Activated CD8-positive, alpha-beta memory T cell treated with anti-CD3 and anti-CD28 coated beads, Interleukin-2, amount 50 U/mL, for 48 hours (primary cell): Measurements from ENCODE around the gene PZP.
"Not testable (repeated sequence)": the region's sequence is repeated elsewhere in the genome, so short reads cannot be mapped to it uniquely, and the experiment has no call there.

Experiments used
- DNase-seq: peaks from one replicate; pipeline ENCODE4 v3.0.0-alpha.2; 2020

The PZP gene

DNA sequence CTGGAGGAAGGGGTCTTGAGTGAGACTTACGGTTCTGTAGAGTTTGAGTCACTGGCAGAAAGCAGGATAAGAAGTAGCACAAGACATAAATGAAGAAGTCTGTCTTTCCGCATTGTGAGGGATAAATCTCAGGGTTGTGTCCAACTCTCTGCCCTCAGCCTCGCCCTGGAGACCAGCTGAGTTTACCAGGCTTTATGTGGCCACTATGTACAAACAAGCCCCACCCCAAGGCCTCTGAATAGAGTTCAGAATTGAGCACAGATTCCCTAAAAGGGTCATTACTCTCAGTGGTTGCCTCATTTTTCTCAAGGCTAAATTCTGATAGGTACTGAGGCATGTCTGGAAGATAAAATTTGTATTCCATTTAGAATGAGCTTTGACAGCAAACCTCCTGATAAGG lies at the start of gene PZP:
Gene PZP (minus strand): TSS at position 167 of the 400 bp plus-strand sequence. CDS start 54 bp downstream, at position 113.
- DNase-seq, result no peak

DNA sequence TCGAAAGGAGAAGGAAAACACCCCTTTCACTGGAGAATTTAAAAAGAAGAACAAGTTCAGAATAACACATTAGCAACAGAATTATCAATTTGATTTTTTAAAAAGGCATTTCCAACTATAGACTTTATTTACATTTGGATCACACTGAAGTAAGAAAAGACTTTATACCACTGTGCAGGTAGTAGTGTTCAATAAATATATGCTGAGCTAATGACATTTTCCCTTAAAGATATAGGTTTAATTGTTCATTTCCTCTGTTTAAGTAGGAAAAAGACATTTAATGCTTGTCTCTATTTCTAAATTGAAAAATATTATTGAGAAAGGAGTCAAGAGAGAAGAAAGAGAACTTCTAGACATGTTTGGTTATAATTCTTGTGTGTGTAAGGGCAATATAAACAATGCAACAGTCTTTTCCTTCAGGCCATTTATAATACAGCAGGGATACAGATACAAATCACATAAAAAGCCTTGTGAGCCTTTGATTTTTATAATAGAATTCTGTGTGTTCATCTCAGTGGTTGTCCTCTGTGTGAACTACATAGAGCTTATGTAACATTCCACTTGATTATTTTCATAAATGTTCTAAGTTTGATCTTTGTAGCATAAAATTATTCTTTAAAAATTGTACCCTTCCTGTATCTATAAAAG lies 48.7 kb upstream of the PZP start:
- no peak for DNase-seq

DNA sequence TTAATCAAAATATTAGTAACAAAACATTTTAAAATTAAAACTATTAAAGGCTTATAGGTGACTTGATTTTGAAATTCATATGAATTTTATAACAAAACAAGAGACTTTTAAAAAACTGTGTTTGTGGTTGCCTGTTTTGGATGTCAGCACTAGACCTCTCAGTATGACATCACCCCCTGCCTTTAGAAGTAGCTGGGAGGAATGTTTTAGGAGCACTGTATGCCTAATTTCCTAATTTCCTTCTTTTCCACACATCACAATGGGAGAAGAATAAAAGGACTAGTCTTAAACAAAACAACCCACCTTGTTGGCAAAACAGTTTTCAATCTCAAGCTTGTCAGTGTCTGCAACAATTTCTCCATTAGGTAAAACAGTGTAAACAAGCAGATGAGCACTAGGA lies 48.1 kb upstream of the PZP start:
- no peak for DNase-seq

DNA sequence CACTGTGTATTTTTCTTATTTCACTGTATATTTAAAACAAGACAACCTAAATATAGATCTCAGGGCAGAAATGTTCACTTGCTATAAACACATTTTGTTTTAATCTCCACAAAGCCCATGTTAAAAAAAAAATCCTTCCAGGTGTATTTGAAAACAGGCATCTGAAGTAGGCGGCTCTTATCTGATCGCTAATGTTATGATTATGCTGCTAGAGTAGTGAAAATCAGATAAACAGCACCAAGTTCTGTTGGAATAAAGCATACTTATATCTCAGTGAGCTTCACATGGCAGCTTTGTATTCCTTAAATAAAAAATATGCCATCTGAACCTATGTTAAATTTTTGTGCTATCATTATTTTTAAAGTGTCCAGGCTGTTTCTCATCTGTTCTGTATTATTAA lies 47.6 kb upstream of the PZP start:
- DNase-seq, result no peak

DNA sequence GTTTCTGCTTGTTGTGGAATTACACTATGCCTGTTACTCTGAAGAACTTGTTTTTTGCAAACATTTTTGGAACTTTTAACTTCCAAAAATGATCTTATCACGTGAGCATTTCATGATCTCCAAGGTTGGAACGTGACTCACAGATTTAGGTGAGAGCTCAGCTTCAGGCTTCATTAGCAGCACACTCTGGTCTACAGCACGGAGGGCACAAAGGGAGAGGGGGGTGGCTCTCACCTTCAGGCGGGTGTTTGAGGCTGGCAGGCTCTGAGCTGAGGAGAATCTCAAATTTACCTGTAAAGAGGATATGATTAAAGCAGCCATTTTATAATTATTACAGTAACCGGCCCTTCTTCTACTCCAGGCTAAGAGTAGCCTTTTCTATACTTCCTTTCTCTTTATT lies 45.3 kb upstream of the PZP start:
- DNase-seq, result no peak

- not testable (repeated sequence) for DNase-seq
These were observed 44.6 kb upstream of the PZP start for GRCh38 chr12:9252791-9253190.

GRCh38 chr12:9252256-9252655 lies 44.1 kb upstream of the PZP start:
- DNase-seq, result no peak

DNA sequence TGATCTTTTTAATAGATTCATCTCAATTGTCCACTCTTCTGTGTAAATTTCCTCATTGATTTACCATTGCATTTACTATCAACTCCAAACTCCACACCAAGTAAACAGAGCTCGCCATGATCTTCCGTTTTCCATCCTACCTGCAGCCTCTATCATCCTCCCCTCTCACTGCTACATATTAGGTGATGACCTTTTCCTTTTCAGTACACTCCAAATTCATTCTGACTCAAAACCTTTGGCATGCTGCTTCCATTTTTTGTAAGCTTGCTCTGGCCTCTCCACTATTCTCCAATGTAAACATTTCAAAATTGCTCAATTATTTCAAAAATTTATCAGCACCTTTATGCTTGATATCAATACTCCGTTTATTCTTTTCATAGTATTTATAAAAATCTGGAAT lies 40.2 kb upstream of the PZP start:
- DNase-seq, result no peak

- peak; percentile 74 for DNase-seq
These were observed 36.7 kb upstream of the PZP start for GRCh38 chr12:9244894-9245293.

GRCh38 chr12:9243999-9244649 lies 35.9 kb upstream of the PZP start:
- DNase-seq, result no peak

- no peak for DNase-seq
These were observed 33.1 kb upstream of the PZP start for GRCh38 chr12:9241301-9241700.

- DNase-seq, result no peak
These were observed 32.6 kb upstream of the PZP start for GRCh38 chr12:9240776-9241175.

GRCh38 chr12:9240004-9240635 lies 31.9 kb upstream of the PZP start:
- peak; percentile 65 for DNase-seq

DNA sequence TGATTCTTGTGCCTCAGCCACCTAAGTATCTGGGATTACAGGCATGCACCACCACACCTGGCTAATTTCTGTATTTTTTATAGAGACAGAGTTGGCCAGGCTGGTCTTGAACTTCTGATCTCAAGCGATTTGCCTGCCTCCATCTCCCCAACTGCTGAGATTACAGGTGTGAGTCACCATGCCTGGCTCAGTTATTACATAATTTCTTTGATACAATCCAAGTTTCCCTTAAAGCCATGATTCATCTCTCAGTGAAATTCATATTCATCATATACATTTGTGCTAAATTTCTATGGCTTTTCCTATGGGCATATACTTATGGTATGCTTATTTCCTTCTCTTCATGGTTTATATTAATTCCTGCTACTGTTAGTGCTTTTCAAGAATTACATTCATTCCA lies 29.1 kb upstream of the PZP start:
- DNase-seq, result no peak

DNA sequence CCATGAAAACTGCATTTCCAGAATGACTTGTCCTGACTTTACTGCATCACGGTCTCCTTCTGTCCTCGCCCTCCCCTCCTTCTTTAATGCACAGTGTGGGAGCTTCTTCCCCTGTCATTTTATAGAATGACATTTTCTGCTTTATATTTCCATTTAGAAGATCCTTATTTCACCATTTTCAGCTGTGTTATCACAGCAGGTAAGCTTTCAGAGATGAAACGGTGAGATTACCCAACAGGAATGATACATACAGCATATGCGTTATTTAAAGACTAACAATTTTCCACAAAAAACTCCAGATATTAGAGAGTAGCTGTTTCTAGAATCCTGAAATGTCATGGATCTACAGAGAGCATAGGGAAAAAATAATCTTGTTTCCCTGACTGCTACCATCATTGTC lies 27.3 kb upstream of the PZP start:
- DNase-seq, result no peak

GRCh38 chr12:9227950-9228349 lies 19.8 kb upstream of the PZP start:
- no peak for DNase-seq

DNA sequence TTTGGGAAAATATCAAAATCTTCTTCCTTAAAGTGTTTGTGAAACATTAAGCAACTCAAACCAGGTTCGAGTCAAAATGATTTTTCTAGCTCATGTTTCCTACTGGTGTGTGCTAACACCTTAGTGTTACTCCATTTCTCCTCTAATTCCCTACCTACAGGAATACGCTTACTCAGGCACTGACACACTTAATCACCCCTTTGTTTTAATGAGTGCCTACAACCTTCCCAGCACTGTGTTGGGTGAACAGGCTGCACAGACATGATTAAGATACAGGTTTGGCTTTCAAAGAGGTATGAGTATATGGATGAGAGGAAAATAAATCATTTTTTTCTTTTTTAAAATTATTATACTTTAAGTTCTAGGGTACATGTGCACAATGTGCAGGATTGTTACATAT lies 15.6 kb upstream of the PZP start:
- DNase-seq, result no peak

DNA sequence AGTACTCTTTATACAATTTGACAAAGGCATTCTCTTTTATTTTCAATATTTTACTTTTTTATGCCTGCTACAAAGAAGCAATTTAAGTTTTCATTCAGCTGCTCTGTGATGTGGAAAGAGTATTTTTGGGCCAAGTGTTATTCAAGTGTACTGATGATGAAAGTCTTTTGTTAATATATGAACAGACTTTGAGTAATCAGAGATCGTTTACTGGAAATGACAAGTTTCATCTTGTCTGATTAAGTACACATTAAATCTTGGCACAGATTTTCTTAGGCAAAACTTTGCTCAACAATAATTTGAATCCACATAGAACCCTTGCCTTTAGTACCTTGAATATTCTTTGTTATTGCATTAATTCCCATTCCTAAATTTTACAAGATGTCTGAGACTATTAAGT lies 13.3 kb upstream of the PZP start:
- DNase-seq, result no peak

GRCh38 chr12:9221011-9221410 lies 12.8 kb upstream of the PZP start:
- DNase-seq, result not testable (repeated sequence)

DNA sequence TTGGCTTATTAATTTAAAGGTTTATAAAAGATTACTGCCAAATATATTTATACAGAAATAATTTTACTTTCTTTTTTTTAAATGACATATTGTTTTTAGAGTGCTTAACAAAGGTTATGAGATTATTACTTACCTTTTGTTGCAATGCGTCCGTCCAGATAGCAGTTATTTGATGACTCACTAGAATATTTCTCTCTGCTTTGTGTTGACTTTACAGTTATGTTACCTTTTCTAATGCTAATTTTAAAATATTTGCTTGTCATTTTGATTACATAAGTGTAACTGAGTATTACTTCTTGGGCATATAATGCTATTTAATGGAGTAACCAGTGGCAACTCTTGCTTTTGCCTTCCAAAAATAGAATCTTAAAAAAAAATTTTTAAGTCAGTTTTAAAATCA lies 6.3 kb upstream of the PZP start:
- DNase-seq, result no peak

DNA sequence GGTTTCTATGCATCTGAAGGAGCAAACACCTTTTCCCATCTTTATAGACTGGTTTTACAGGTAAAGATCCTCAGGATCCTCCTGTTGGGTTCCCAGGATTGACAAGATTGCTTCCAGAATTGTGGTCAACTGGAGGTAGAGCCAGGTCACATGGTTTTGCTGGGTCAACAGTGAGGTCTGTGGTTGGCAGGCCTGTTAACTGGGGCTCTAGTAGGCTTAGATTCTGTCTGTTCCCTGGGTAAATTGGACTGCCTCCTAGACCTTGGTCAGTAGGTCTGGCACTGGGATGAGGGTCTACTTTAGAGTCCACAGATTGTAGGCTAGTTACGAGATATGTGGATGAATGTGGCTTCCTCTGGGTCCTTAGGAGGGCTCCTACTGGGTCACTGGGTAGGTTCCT lies 3.5 kb upstream of the PZP start:
- DNase-seq, result no peak

DNA sequence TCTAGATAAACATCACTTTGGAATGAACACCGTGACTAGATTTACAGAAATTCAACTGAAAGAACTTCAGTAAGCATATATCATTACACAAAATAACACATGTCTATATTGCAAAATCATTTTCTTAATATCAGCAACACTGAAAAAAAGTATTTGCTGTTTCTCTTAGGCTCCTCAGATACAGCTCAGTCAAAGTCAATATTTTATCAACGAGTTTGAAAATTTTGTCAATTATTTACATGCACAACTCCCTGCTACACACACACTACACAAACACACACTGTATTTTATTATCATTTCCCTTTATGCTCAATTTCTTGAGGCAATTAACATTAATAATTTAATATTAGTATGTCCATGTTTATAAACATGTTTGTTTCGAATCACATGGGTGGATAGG lies 3.8 kb downstream of the PZP start:
- DNase-seq, result no peak

DNA sequence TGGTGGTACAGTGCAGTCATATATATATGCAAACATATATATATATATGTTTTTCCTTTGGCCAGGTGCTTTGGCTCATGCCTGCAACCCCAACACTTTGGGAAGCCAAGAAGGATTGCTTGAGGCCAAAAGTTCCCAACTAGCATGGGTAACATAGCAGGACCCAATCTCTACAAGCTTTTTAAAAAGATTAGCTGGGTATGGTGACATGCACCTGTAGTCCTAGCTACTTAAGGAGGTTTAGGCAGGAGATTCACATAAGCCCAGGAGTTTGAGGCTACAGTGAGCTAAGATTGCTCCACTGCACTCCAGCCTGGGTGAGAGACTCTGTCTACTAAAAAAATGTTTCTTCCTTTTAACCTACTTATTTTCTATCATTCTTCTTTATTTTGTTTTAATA lies 10.2 kb downstream of the PZP start:
- DNase-seq, result no peak

GRCh38 chr12:9184276-9184675 lies 23.9 kb downstream of the PZP start:
- no peak for DNase-seq

DNA sequence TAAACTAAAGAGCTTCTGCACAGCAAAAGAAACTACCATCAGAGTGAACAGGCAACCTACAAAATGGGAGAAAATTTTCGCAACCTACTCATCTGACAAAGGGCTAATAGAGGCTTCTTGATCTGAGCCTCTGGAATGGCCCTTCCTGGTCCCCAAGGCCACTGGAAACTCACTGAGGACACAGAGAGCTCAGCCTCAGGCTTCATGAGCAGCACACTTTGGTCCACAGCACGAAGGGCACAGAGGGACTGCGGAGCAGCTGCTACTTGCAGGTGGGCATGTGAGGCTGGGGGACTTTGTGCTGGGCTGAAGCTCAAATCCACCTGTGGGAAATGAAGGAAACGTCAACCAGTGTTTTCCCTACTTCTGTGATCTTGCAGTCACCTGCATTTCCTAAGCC lies 27.4 kb downstream of the PZP start:
- no peak for DNase-seq
